Stimulated activated CD8-positive, alpha-beta memory T cell treated with anti-CD3 and anti-CD28 coated beads, Interleukin-15, amount 100 ng/mL, for 4 hours (primary cell): ENCODE results near the gene LMF2.
"Not testable (repeated sequence)": the region's sequence is repeated elsewhere in the genome, so short reads cannot be mapped to it uniquely, and the experiment has no call there.

Experiments
- DNase-seq, 2 donors: peaks; one replicate each; pipeline ENCODE4 v3.0.0-alpha.2; 2020; ENCODE audit warnings: low read depth in 2 of 2

The LMF2 gene

DNA sequence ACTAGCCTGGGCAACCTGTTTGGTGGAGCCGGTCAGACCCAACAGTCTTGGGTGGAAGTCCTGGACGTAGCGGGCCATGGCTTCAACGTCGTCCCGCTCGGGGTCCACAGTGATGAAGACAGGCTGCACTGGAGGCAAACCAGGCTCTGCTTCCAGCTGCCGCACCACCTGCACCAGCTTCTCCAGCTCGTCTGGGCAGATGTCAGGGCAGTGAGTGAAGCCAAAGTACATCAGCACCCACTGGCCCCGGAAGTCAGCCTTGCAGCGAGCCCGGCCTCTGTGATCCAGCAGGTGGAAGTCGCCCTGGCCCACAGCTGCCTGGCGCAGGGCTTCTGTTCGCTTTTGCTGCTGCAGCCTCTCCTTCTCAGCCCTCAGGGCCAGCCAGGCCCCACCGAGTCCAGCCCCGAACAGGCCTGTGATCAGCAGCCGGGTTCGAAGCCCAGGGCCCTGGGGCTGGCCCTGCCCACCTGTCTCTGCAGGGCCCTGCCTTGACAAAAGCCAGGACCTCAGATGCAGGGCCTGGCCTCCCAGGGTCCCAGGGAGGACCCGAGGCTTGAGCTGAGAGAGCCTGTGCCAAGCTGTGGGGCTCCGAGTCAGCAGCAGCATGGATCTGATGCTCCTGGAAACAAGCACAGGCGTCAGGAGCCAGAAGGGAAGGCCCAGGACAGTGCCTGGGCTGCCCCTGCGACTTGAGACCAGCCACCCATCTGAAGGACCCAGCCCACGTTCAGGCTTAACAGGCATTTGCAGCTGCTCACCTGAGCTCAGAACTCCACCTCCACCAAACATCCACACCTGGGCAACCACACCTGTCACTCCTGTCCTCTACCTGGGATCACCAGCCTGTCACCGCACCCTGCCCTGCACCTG, 16.5 kb upstream of the LMF2 start:
- no peak for DNase-seq

DNA sequence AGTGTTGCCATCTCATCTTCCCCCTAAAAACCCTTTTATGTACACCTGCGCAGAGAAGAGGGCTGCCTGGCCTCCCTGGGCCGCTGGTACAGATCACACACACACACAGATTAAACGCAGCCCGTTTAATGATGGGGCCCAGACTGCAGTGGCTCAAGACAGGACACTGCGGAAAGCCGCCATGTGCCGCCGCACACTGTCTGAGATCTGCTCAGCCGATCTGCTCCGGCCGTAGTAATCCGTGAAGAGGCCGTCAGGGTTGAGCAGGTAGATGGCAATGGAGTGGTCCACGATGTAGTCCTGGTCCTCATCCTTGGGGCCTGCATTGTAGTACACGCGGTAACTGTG, 15.9 kb upstream of the LMF2 start:
- no peak for DNase-seq

- no peak for DNase-seq
These were observed 15.4 kb upstream of the LMF2 start for GRCh38 chr22:50522806-50523438.

- no peak for DNase-seq
These were observed 14.8 kb upstream of the LMF2 start for GRCh38 chr22:50522208-50522805.

DNA sequence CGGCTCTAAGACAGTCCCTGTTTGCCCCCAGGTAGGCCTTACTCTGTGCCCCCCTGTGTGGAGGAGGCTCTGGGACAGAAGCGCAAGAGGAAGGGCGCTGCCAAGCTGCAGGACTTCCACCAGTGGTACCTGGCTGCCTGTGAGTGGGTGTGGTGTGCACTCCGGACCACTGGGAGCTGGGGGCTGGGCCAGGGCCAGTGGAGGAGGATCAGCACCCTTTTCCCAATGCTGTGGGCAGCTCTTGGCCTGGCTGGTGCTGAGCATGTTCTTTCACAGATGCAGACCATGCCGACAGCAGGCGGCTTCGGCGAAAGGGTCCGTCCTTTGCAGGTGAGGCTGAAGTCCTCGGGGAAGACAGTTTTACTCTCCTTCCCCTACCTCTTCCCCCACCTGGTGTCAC, 14.2 kb upstream of the LMF2 start:
- DNase-seq, result no peak

- DNase-seq, result no peak
These were observed 13.4 kb upstream of the LMF2 start for GRCh38 chr22:50520826-50521453.

DNA sequence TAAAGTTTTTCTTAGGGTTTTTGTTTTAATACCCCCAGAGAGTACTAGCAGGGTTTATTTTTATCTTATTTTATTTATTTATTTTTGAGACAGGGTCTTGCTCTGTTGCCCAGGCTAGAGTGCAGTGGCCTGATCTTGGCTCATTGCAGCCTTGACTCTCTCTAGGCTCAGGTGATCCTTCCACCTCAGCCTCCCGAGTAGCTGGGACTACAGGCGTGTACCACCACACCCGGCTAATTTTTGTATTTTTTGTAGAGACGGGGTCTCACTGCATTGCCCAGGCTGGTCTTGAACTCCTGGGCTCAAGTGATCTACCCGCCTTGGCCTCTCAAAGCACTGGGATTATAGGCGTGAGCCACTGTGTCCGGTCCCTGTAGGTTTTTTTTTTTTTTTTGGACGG, 12.7 kb upstream of the LMF2 start:
- DNase-seq, result not testable (repeated sequence)

GRCh38 chr22:50519151-50519550, 11.6 kb upstream of the LMF2 start:
- DNase-seq, result no peak

DNA sequence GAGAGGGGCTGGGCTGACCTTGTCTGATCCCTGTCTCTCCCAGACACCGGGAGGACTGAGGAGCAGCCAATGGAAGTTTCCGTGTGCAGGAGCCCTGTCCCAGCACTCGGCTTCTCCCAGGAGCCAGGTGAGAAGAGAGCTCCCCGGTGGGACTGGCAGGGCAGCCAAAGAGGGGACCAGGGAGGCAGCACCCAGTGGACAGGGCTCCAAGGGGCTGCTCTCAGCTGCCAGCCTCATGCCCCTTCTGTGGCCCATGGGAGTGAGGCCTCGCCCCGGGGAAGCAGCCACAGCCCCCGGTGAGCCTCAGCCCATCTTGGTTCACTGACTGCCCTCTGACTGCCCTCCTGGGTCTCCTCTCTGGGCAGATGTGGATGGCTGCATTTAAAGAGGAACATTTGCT, 11.1 kb upstream of the LMF2 start:
- no peak for DNase-seq

DNA sequence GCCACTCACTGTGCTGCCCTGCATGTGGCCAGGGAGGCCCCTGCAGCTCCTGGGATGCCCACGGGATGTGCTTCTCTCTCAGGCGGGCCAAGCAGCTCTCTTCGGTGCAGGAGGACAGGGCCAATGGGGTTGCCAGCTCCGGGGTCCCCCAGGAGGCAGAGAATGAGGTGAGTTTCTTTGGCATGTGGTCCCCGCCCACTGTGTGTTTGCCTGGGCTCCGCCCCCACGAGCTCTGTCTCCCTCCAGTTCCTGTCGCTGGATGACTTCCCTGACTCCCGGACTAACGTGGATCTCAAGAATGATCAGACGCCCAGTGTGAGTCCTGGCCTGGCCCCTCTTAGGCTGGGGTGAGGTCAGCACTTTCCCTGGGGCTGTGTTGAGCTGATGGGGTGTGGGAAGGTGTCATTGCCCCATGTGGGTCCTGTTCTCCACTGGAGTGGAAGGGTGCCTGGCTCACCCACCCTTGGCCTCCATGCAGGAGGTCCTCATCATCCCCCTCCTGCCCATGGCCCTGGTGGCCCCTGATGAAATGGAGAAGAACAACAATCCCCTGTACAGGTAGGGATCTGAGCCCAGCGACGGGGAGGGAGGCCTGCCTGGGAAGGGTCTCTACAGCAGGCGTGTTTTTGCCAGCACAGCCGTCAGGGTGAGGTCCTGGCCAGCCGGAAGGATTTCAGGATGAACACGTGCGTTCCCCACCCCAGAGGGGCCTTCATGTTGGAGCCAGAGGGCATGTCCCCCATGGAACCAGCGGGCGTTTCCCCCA, 10.2 kb upstream of the LMF2 start:
- no peak for DNase-seq

DNA sequence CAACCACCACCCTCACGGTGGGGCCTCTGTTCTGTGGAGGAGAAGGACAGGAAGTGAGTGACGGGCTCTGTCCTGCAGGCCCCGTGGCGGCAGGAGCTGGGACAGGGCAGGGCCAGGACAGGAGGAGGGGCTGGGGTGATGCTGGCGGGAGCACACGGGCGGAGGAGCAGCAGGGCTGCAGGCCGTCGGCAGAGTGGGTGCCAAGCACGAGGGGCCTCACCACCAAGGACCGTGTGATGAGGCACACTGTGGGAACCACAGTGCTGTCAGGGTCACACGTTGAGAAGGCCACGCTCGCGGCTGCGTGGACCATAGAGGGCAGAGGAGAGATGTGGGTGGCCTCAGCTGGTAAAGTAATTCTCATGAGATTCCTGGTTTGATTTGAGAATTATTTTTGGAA, 9.4 kb upstream of the LMF2 start:
- no peak for DNase-seq

GRCh38 chr22:50516068-50516467, 8.6 kb upstream of the LMF2 start:
- no peak for DNase-seq

- DNase-seq, result no peak
These were observed 5.7 kb upstream of the LMF2 start for GRCh38 chr22:50513175-50513574.

DNA sequence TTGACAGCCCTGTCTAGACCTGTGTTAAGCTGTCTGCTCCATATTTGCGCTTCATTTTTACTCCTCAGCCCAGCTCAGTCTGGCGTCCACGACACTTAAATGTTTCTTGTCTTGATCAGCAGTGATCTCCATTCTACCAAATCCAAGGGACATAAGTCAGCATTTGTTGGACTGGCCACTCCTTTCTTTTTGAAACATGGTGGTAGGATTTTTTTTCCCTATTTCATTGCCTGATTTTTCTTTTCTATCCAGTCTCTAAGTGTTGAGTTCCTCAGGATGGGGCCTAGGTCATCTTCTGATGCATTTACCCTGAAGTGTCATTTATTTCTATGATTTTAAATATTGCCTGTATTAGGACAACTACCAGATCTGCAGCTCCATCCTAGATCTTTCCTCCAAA, 1.4 kb upstream of the LMF2 start:
- DNase-seq, result no peak

- DNase-seq, result peak; percentile 96 to 97
These were observed 736 bp upstream of the LMF2 start, which contains the start of gene NCAPH2 for GRCh38 chr22:50507991-50508884. Gene NCAPH2, plus strand, starts transcription at chr22:50508224. Its CDS starts 114 bp downstream, at chr22:50508338.

DNA sequence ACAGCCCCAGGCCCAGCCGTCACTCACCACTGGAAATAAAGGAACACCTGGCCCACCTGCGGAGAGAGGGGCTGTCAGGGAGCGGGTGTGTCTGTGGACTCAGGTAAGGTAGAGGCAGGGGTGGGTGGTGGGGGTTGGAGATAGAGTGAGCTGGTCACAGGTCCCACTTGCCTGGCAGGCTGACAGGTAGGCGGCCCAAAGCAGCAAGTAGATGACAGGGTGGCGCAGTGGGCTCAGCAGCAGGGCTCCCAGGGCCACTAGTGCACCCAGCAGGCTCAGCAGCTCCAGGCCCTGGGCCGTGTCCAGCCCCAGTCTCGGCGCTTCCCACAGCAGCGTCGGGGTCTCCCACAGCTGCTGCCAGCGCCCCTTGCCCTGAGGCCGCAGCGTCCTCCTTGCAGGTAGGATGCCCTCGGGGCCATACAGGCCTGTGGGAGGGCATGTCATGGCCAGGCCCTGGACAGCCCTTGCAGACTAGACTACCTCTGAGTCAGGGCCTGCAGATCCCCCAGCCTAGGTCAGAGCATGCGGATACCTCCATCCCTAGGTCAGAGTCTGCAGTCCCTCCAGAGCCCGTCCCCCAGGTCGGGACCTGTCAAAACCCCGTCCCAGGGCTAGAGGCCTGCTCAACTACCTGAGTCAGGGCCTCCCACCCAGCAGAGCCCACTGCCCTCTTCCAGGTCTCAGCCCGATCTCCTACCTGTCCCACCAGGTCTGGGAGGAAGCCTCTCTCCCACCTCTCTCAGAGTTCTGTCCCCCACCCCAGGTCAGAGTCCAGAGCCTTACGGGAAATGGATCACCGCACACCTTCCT, 686 bp downstream of the LMF2 start:
- DNase-seq, result no peak

DNA sequence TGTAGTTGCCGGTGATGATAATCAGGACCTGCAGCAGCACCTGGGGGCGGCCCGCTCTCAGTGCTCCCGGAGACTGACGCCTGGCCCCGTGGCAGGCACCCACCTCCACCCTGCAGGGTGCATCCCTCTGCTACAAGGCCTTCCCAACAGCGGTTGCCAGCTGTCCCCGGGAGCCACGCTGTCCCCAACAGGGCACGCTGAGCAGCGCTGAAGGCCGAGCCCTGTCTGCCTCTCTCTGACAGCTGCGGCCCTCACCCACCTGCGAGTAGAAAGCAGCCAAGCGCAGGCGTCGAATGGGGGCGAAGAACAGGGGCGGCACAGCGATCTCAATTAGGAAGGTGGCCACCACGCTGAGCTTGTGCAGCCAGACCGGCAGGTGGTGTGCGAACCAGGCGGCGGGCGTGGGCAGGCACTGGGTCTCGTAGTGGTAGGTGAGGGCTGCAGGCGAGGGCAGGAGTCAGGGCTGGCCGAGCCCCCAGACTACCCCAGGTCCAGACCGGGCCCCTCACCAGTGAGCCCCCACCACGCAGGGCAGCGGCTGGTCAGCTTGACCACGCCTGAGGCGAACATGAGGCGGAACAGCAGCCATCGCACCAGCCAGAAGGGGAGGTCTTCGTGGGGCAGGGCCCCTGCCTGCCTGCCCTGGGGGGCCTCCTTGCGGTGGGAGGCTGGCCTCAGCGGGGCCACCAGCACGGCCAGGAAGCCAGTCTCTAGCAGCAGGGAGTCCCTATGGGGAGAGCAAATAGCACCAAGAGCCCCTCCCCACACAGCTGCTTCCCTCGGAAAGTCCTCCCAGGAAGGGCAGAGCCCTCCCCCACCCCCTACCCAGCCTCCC, 1.5 kb downstream of the LMF2 start:
- DNase-seq, result no peak

DNA sequence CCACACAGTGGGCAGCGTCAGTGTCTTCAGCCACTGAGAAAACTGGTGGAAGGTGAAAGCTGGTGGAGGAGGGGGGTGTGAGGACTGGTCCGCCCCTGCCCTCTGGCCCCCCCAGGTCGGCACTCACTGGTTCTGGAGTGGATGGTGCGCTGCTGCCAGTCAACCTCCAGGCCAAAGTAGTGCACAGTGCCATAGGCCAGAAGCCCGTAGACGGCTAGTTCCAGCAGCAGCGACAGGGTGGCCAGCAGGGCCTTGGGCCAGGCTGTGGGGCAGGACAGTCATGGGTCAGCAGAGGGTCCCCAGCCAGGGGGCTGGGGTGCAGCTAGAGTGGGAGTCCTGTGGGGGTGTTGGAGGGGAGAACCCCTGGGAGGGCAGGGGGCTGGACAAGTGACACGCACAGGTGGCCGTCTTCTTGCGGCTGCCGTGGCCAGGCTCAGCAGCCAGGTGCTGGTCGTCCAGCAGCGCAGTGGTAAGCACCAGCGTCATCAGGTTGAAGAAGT, 2.2 kb downstream of the LMF2 start:
- no peak for DNase-seq
